ENCODE results near the gene MYCBP2. TPM values are rescaled to one million over a fixed set of nuclear protein-coding genes. Genes with fewer than 3 reads are reported as not detected.

The MYCBP2 gene
- total and polyA plus RNA-seq, 2 experiments from 2014 or later = 23.3 to 63.3 TPM

DNA sequence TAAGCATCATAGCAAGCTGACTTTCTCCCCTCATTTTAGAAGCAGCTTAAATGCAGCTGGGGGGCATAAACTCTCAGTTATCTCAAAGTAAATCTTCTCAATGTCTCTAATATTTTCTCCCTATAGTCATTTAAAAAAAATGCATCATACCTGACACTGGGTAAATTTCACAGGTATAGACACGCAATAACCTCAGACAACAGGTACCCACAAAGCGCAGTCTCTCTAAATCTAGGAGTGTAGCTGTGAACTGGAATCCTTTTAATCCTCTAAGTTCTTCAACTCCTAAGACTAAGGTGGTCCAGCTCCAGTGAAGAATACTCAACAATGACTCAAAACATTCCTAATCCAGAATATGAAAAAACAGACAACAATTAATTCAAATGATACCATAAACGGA lies 141.2 kb downstream of the MYCBP2 start:
- Histone ChIP-seq H3K4me1 (ENCODE audit: insufficient read depth) (no peaks in the 10 kb centered on the region), H3K9me3 (ENCODE audit: low read depth) (no peaks in the 10 kb centered on the region), H3K79me2 (no peaks in the 10 kb centered on the region), H3K9me2 (replicated peaks; ENCODE audit: insufficient read depth) (no peaks in the 10 kb centered on the region), H3K4me2 (no peak overlapping the region), H3K4me3 (no peak overlapping the region), H4K20me1 (ENCODE audit: insufficient read depth, poor library complexity, severe bottlenecking) (no peaks in the 10 kb centered on the region), H3K27me3 (no peaks in the 10 kb centered on the region), H2AFZ (no peak overlapping the region), H3K27ac (no peak overlapping the region), H3K36me3 (replicated peaks; ENCODE audit: insufficient read depth, low read depth) (no peaks in the 10 kb centered on the region)
- 94% methylated on average over 3 of the region's 3 CpGs for WGBS (ENCODE audit: low lambda C conversion rate, missing lambda C conversion rate)
- TF ChIP-seq EZH2 (IDR thresholded peaks at IDR 0.05; ENCODE audit: borderline replicate concordance) (no peak), EZH2phosphoT487 (IDR thresholded peaks at IDR 0.05; ENCODE audit: low read depth, severe bottlenecking, unreplicated experiment) (no peak)
- TF ChIP-seq, protein P1, sequence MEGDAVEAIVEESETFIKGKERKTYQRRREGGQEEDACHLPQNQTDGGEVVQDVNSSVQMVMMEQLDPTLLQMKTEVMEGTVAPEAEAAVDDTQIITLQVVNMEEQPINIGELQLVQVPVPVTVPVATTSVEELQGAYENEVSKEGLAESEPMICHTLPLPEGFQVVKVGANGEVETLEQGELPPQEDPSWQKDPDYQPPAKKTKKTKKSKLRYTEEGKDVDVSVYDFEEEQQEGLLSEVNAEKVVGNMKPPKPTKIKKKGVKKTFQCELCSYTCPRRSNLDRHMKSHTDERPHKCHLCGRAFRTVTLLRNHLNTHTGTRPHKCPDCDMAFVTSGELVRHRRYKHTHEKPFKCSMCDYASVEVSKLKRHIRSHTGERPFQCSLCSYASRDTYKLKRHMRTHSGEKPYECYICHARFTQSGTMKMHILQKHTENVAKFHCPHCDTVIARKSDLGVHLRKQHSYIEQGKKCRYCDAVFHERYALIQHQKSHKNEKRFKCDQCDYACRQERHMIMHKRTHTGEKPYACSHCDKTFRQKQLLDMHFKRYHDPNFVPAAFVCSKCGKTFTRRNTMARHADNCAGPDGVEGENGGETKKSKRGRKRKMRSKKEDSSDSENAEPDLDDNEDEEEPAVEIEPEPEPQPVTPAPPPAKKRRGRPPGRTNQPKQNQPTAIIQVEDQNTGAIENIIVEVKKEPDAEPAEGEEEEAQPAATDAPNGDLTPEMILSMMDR (IDR thresholded peaks at IDR 0.05; ENCODE audit: poor library complexity) = no peak
- DNase-seq (ENCODE audit: low spot score) = no peak

DNA sequence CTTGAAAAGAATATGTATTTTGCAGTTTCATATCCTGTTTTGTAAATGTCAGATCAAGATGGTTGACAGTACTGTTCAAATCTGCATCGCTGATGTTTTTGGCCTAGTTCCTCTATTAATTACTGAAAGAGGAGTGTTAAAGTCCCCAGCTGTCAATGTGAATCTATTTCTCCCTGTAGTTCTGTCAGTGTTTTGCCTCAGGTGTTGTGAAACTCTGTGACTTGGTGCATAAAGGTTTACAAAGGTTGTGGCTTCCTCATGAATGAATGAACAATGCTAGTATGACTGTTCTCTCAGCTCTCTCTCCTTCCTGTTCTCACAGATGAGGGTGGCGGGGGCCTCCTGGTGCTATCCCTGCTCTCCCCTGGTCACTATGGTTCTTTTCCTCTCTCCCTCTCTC lies 142.4 kb downstream of the MYCBP2 start:
- Histone ChIP-seq H3K27ac (no peak overlapping the region), H3K36me3 (replicated peaks; ENCODE audit: insufficient read depth, low read depth) (no peaks in the 10 kb centered on the region), H3K4me3 (no peak overlapping the region), H3K79me2 (no peaks in the 10 kb centered on the region), H4K20me1 (ENCODE audit: insufficient read depth, poor library complexity, severe bottlenecking) (no peaks in the 10 kb centered on the region), H2AFZ (no peak overlapping the region), H3K9me3 (ENCODE audit: low read depth) (no peaks in the 10 kb centered on the region), H3K27me3 (no peaks in the 10 kb centered on the region), H3K4me2 (no peak overlapping the region), H3K4me1 (ENCODE audit: insufficient read depth) (no peaks in the 10 kb centered on the region), H3K9me2 (replicated peaks; ENCODE audit: insufficient read depth) (no peaks in the 10 kb centered on the region)
- WGBS (ENCODE audit: low lambda C conversion rate, missing lambda C conversion rate) = 98% methylated on average over 2 of the region's 2 CpGs
- TF ChIP-seq EZH2 (IDR thresholded peaks at IDR 0.05; ENCODE audit: borderline replicate concordance) = no peak
- no peak for TF ChIP-seq EZH2phosphoT487 (IDR thresholded peaks at IDR 0.05; ENCODE audit: low read depth, severe bottlenecking, unreplicated experiment)
- TF ChIP-seq, protein P1 (IDR thresholded peaks at IDR 0.05; ENCODE audit: poor library complexity) = no peak
- DNase-seq (ENCODE audit: low spot score) = no peak

DNA sequence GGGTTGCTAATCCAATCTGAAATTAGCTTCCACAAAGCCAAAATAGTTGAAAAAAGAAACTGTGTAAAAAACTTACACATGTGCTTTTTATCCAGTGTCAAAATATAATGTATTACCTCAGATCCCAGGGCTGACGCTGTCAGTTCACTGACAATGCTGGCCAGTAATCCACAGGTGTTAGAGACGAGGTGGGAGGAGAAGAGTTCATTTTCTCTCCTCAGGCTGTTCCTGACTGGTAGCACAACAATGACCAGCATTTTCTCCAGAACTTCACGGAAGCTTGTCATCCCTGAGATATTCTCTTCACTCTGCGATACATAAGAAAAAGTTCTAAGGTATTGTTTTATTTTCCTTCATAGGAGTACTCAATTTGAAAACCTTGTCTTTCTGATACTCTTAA lies 146.9 kb downstream of the MYCBP2 start:
- Histone ChIP-seq H3K36me3 (replicated peaks; ENCODE audit: insufficient read depth, low read depth) (no peaks in the 10 kb centered on the region), H2AFZ (no peak overlapping the region), H3K9me3 (ENCODE audit: low read depth) (no peaks in the 10 kb centered on the region), H3K27ac (no peak overlapping the region), H3K27me3 (no peaks in the 10 kb centered on the region), H3K4me2 (no peak overlapping the region), H3K9me2 (replicated peaks; ENCODE audit: insufficient read depth) (no peaks in the 10 kb centered on the region), H3K4me3 (no peak overlapping the region), H3K79me2 (no peaks in the 10 kb centered on the region), H4K20me1 (ENCODE audit: insufficient read depth, poor library complexity, severe bottlenecking) (no peaks in the 10 kb centered on the region), H3K4me1 (ENCODE audit: insufficient read depth) (no peaks in the 10 kb centered on the region)
- no peak for DNase-seq (ENCODE audit: low spot score)
- TF ChIP-seq EZH2 (IDR thresholded peaks at IDR 0.05; ENCODE audit: borderline replicate concordance) (no peak), EZH2phosphoT487 (IDR thresholded peaks at IDR 0.05; ENCODE audit: low read depth, severe bottlenecking, unreplicated experiment) (no peak)
- TF ChIP-seq, protein P1 (IDR thresholded peaks at IDR 0.05; ENCODE audit: poor library complexity) = no peak
- 90% methylated on average over 4 of the region's 4 CpGs for WGBS (ENCODE audit: low lambda C conversion rate, missing lambda C conversion rate)

DNA sequence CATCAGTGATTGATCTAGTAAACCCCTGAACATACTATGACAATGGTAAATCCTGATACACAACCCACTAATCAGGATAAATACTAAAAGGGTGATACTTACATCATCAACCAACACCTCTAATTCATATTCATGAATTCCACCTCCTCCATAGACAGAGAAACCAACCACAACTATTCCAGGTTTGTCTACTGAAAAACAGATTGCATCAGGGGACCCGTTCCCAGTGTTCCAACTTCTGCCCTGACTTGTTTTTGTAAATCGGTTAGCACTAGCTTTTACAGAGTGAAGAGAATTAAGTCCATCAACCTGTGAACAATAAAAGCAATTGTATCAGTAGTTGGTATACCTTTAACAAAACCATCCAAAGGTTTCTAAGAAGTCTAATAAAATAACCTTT lies 149.2 kb downstream of the MYCBP2 start:
- WGBS (ENCODE audit: low lambda C conversion rate, missing lambda C conversion rate) = 96% methylated on average over 2 of the region's 2 CpGs
- H3K79me2 ChIP-seq = no peaks in the 10 kb centered on the region
- no peaks in the 10 kb centered on the region for H4K20me1 ChIP-seq (ENCODE audit: insufficient read depth, poor library complexity, severe bottlenecking)
- no peaks in the 10 kb centered on the region for H3K9me3 ChIP-seq (ENCODE audit: low read depth)
- H3K36me3 ChIP-seq (replicated peaks; ENCODE audit: insufficient read depth, low read depth) = no peaks in the 10 kb centered on the region
- no peak overlapping the region for H3K4me2 ChIP-seq
- no peak for DNase-seq (ENCODE audit: low spot score)
- no peak overlapping the region for H3K4me3 ChIP-seq
- no peaks in the 10 kb centered on the region for H3K9me2 ChIP-seq (replicated peaks; ENCODE audit: insufficient read depth)
- H3K27me3 ChIP-seq = no peaks in the 10 kb centered on the region
- TF ChIP-seq EZH2 (IDR thresholded peaks at IDR 0.05; ENCODE audit: borderline replicate concordance) (no peak), EZH2phosphoT487 (IDR thresholded peaks at IDR 0.05; ENCODE audit: low read depth, severe bottlenecking, unreplicated experiment) (no peak)
- TF ChIP-seq, protein P1 (IDR thresholded peaks at IDR 0.05; ENCODE audit: poor library complexity) = no peak
- H3K27ac ChIP-seq = no peak overlapping the region
- no peak overlapping the region for H2AFZ ChIP-seq
- H3K4me1 ChIP-seq (ENCODE audit: insufficient read depth) = no peaks in the 10 kb centered on the region

Measured in hepatocyte (in vitro differentiated cells).